HCT116 (cell line): Measurements from ENCODE around the gene ALOX5AP. TPM values are rescaled to one million over a fixed set of nuclear protein-coding genes. Genes with fewer than 3 reads are reported as not detected.

Experiments used
- ATAC-seq: fragments of 200-7000 bp; cut with Tn5 transposase; 2 replicates; pipeline ENCODE4 v1.9.1; 2020; ENCODE audit warnings: mild to moderate bottlenecking, moderate library complexity
- BruUV-seq: library from RNA; stranded (reverse); fragments of 400-500 nt; replicated peaks from 2 replicates; lab custom pipeline; 2021; lab: Mats Ljungman, UMichigan
- CTCF ChIA-PET: fragments of 300-600 bp; sonication (Branson Sonifier 250); formaldehyde crosslinking; loops from one replicate; lab custom pipeline; 2021; ENCODE audit warnings: antibody characterized with exemption; lab: Charles Lee
- POLR2A ChIA-PET: fragments of 300-600, 350-600 bp; sonication (Branson Sonifier 250); formaldehyde crosslinking; loops from one replicate; lab custom pipeline; 2021; ENCODE audit warnings: antibody characterized with exemption; lab: Charles Lee
- RAD21 ChIA-PET, 2 experiments: fragments of 300-600 bp; sonication (Branson Sonifier 250); formaldehyde crosslinking; loops; one replicate each; lab custom pipeline; 2023; ENCODE audit warnings: low total read pairs in 2 of 2; ENCODE audit not compliant: uncharacterized antibody in 2 of 2, unreplicated experiment in 2 of 2, low non-redundant PET in 1 of 2; lab: Charles Lee
- DNase-seq: peaks from one replicate; pipeline ENCODE4 v3.0.0-alpha.2; 2010; ENCODE audit warnings: low read depth, low spot score
- H2AFZ ChIP-seq: fragments of 200-600 bp; shearing (Covaris generic), sonication (generic); 2 replicates; pipeline ENCODE4 v1.6.1; 2017; ENCODE audit warnings: low read depth, mixed run types, mixed read lengths, antibody characterized with exemption, low read length; ENCODE audit not compliant: poor library complexity, severe bottlenecking
- H3K27ac ChIP-seq: 2 replicates; pipeline ENCODE4 v1.5.1; 2012; ENCODE audit warnings: low read depth, low read length
- H3K27me3 ChIP-seq: fragments of 200-600 bp; sonication (generic); 2 replicates; pipeline ENCODE4 v1.6.1; 2016; ENCODE audit warnings: mixed run types, low read length, mixed read lengths; ENCODE audit not compliant: insufficient read depth
- H3K36me3 ChIP-seq, 2 experiments: fragments of 200-500 bp in 1 of 2; fragments of 200-600 bp in 1 of 2; sonication (Bioruptor generic) in 1 of 2; sonication (generic) in 1 of 2; 2 replicates each; pipeline versions ENCODE4 v1.5.1 to v1.6.1; 2014 to 2016; ENCODE audit warnings: low read length in 2 of 2, inconsistent platforms in 1 of 2, mixed read lengths in 1 of 2, mixed run types in 1 of 2; ENCODE audit not compliant: insufficient read depth in 2 of 2, control insufficient read depth in 1 of 2
- H3K4me1 ChIP-seq, 2 experiments: fragments of 200-600 bp in 1 of 2; sonication (generic) in 1 of 2; 2 replicates each; pipeline versions ENCODE4 v1.5.1 to v1.6.1; 2012 to 2017; ENCODE audit warnings: low read length in 2 of 2, inconsistent platforms in 1 of 2, mild to moderate bottlenecking in 1 of 2, mixed read lengths in 1 of 2, mixed run types in 1 of 2, moderate library complexity in 1 of 2; ENCODE audit not compliant: insufficient read depth in 2 of 2, control insufficient read depth in 1 of 2
- H3K4me2 ChIP-seq: fragments of 200-600 bp; sonication (generic); 2 replicates; pipeline ENCODE4 v1.6.1; 2017; ENCODE audit warnings: mixed run types, low read length, mixed read lengths
- H3K4me3 ChIP-seq, 2 experiments: fragments of 200-600 bp in 1 of 2; sonication (generic) in 1 of 2; replicated peaks in 1 of 2; 2 replicates each; pipeline ENCODE4 v1.5.1; 2011 to 2016; ENCODE audit warnings: low read length in 2 of 2, control low read depth in 1 of 2, low read depth in 1 of 2, mild to moderate bottlenecking in 1 of 2, mixed read lengths in 1 of 2, mixed run types in 1 of 2
- H3K79me2 ChIP-seq: fragments of 200-600 bp; sonication (generic); 2 replicates; pipeline ENCODE4 v1.6.1; 2017; ENCODE audit warnings: mild to moderate bottlenecking, mixed run types, low read length, moderate library complexity, mixed read lengths; ENCODE audit not compliant: insufficient read depth
- H3K9ac ChIP-seq: fragments of 200-600 bp; sonication (generic); 2 replicates; pipeline ENCODE4 v1.6.1; 2016; ENCODE audit warnings: low read length, mixed read lengths
- H3K9me2 ChIP-seq: fragments of 200-600 bp; sonication (generic), shearing (Covaris generic); 2 replicates; pipeline ENCODE4 v1.6.1; 2017; ENCODE audit warnings: mixed run types, mild to moderate bottlenecking, moderate library complexity; ENCODE audit not compliant: insufficient read depth
- H3K9me3 ChIP-seq, 2 experiments: fragments of 200-500 bp in 1 of 2; fragments of 200-600 bp in 1 of 2; sonication (Bioruptor generic) in 1 of 2; sonication (generic) in 1 of 2; 2 replicates each; pipeline ENCODE4 v1.6.1; 2014 to 2017; ENCODE audit warnings: low read length in 2 of 2, mixed read lengths in 2 of 2, inconsistent platforms in 1 of 2, low read depth in 1 of 2, mild to moderate bottlenecking in 1 of 2, mixed run types in 1 of 2, moderate library complexity in 1 of 2; ENCODE audit not compliant: control insufficient read depth in 1 of 2, insufficient read depth in 1 of 2
- H4K20me1 ChIP-seq: fragments of 200-600 bp; sonication (generic), shearing (Covaris generic); 2 replicates; pipeline ENCODE4 v1.6.1; 2017; ENCODE audit warnings: mixed run types, mild to moderate bottlenecking, moderate library complexity; ENCODE audit not compliant: insufficient read depth
- CEBPB ChIP-seq: IDR thresholded peaks from 2 replicates; pipeline ENCODE4 v1.6.1; 2012; ENCODE audit warnings: low read depth
- ELF1 ChIP-seq: IDR thresholded peaks from 2 replicates; pipeline ENCODE4 v1.6.1; 2012; ENCODE audit warnings: low read depth, borderline replicate concordance
- EZH2 ChIP-seq: fragments of 200-600 bp; sonication (generic); IDR thresholded peaks from 2 replicates; pipeline ENCODE4 v1.6.1; 2017; ENCODE audit warnings: antibody characterized with exemption, mixed run types
- EZH2phosphoT487 ChIP-seq: fragments of 200-600 bp; IDR thresholded peaks from 2 replicates; pipeline ENCODE4 v1.6.1; 2018; ENCODE audit warnings: antibody characterized with exemption, borderline replicate concordance
- FOSL1 ChIP-seq: IDR thresholded peaks from 2 replicates; pipeline ENCODE4 v1.6.1; 2012; ENCODE audit warnings: low read depth
- POLR2AphosphoS5 ChIP-seq: IDR thresholded peaks from 2 replicates; pipeline ENCODE4 v1.6.1; 2011; ENCODE audit warnings: mild to moderate bottlenecking, low read depth, low read length, moderate library complexity
- RAD21 ChIP-seq: IDR thresholded peaks from 2 replicates; pipeline ENCODE4 v1.6.1; 2012; ENCODE audit warnings: low read depth, mild to moderate bottlenecking
- REST ChIP-seq: IDR thresholded peaks from 2 replicates; pipeline ENCODE4 v1.6.1; 2012; ENCODE audit warnings: low read depth
- SIN3A ChIP-seq: IDR thresholded peaks from 2 replicates; pipeline ENCODE4 v1.6.1; 2012; ENCODE audit warnings: low read depth
- SP1 ChIP-seq: IDR thresholded peaks from 2 replicates; pipeline ENCODE4 v1.6.1; 2012; ENCODE audit warnings: low read depth
- TCF7L2 ChIP-seq: IDR thresholded peaks from 2 replicates; pipeline ENCODE4 v1.7.0; 2011; ENCODE audit warnings: borderline replicate concordance, inconsistent platforms; ENCODE audit not compliant: insufficient read depth, insufficient read length; ENCODE audit errors: extremely low read depth
- YY1 ChIP-seq: IDR thresholded peaks from 2 replicates; pipeline ENCODE4 v1.6.1; 2011; ENCODE audit warnings: low read length, low read depth, moderate library complexity, mild to moderate bottlenecking; ENCODE audit not compliant: insufficient replicate concordance; ENCODE audit errors: extremely low read depth
- ZFX ChIP-seq: fragments of 450-650 bp; IDR thresholded peaks from 2 replicates; pipeline ENCODE4 v1.6.1; 2017
- intact Hi-C: fragments of 100-400 bp; cut with micrococcal nuclease; formaldehyde crosslinking; loops from 2 replicates; pipeline ENCODE4 v1.10.0; 2022
- total RNA-seq: library from RNA; stranded (reverse); gene quantifications from one replicate; pipeline ENCODE4 v1.2.1, GENCODE V29; 2021; ENCODE audit not compliant: unreplicated experiment

The ALOX5AP gene
- total RNA-seq, 1 experiment from 2014 or later, result not detected

- BruUV-seq, result no TSS peak
- no peaks in the 10 kb centered on the region for H3K79me2 ChIP-seq
- no peak for DNase-seq
- peaks cover 26 to 45% of the 10 kb centered on the region in 2 experiments for H3K4me1 ChIP-seq
- H3K9me3 ChIP-seq, result no peaks in the 10 kb centered on the region
- ATAC-seq, result no peak
- intact Hi-C loops, result loop anchor here (1.0 to 10.0 kb wide), 8 partner anchors 63 to 685 kb away; partner anchors contain the start of genes HMGB1 and USPL1
- ChIA-PET CTCF (interaction anchor here (0.6 to 1.5 kb wide), 2 partner anchors 185 to 260 kb away, joined by 3 to 4 read pairs; no protein-coding TSS in a partner anchor), POLR2A (interaction anchor here (1.7 kb wide), 1 partner anchor 63 kb away, joined by 4 read pairs; no protein-coding TSS in a partner anchor), RAD21 (no interaction called here)
- H3K4me2 ChIP-seq, result peak overlapping the region; percentile 52; the same call in 1 of the 2 replicates
- H4K20me1 ChIP-seq, result no peaks in the 10 kb centered on the region
- H3K4me3 ChIP-seq, result no peak overlapping the region
- peak overlapping the region; percentile 99 for H2AFZ ChIP-seq
- TF ChIP-seq REST (no peak), SP1 (no peak), SIN3A (no peak), EZH2phosphoT487 (no peak), ELF1 (no peak), TCF7L2 (no peak), CEBPB (no peak), RAD21 (no peak), EZH2 (no peak), YY1 (no peak), POLR2AphosphoS5 (no peak), ZFX (no peak), FOSL1 (no peak)
- H3K27ac ChIP-seq, result no peak overlapping the region
- no peak overlapping the region for H3K9ac ChIP-seq
- no peaks in the 10 kb centered on the region for H3K9me2 ChIP-seq
- no peaks in the 10 kb centered on the region for H3K27me3 ChIP-seq
- H3K36me3 ChIP-seq, result no peaks in the 10 kb centered on the region
These were observed 67.2 kb downstream of the ALOX5AP start for GRCh38 chr13:30802501-30802900.
